H9 (cell line): ENCODE measurements around the gene AGPAT2. TPM values are rescaled to one million over a fixed set of nuclear protein-coding genes. Genes with fewer than 3 reads are reported as not detected.
"Not testable (repeated sequence)": the region's sequence is repeated elsewhere in the genome, so short reads cannot be mapped to it uniquely, and the experiment has no call there.

Experiments used
- DNase-seq: peaks from one replicate; pipeline ENCODE4 v3.0.0-alpha.2; 2017
- H2AFZ ChIP-seq: one replicate; pipeline ENCODE4 v1.6.1; 2013; ENCODE audit warnings: mild to moderate bottlenecking, low read length, control low read depth, moderate library complexity
- H2AK5ac ChIP-seq: 2 replicates; pipeline ENCODE4 v1.6.1; 2013; ENCODE audit warnings: low read length, control low read depth, mixed read lengths; ENCODE audit not compliant: insufficient read length
- H2BK120ac ChIP-seq: one replicate; pipeline ENCODE4 v1.6.1; 2013; ENCODE audit warnings: low read depth, mild to moderate bottlenecking, low read length, control low read depth, inconsistent platforms; ENCODE audit not compliant: poor library complexity, severe bottlenecking
- H2BK12ac ChIP-seq: 2 replicates; pipeline ENCODE4 v1.6.1; 2013; ENCODE audit warnings: low read length, control low read depth, mixed read lengths, low read depth; ENCODE audit not compliant: insufficient read length
- H2BK15ac ChIP-seq: 2 replicates; pipeline ENCODE4 v1.6.1; 2013; ENCODE audit warnings: low read depth, low read length, control low read depth
- H2BK20ac ChIP-seq: one replicate; pipeline ENCODE4 v1.6.1; 2013; ENCODE audit warnings: low read depth, mild to moderate bottlenecking, low read length, control low read depth, inconsistent platforms; ENCODE audit not compliant: poor library complexity, severe bottlenecking
- H2BK5ac ChIP-seq: 2 replicates; pipeline ENCODE4 v1.6.1; 2013; ENCODE audit warnings: low read length, control low read depth, mixed read lengths; ENCODE audit not compliant: insufficient read length
- H3K14ac ChIP-seq: 2 replicates; pipeline ENCODE4 v1.6.1; 2013; ENCODE audit warnings: low read length, control low read depth; ENCODE audit not compliant: insufficient read depth
- H3K18ac ChIP-seq: 2 replicates; pipeline ENCODE4 v1.6.1; 2013; ENCODE audit warnings: low read depth, mild to moderate bottlenecking, mixed read lengths, low read length, control low read depth; ENCODE audit not compliant: insufficient read length
- H3K23ac ChIP-seq: 2 replicates; pipeline ENCODE4 v1.6.1; 2013; ENCODE audit warnings: low read length, control low read depth, mixed read lengths, low read depth; ENCODE audit not compliant: insufficient read length
- H3K23me2 ChIP-seq: 2 replicates; pipeline ENCODE4 v1.6.1; 2013; ENCODE audit warnings: low read depth, mild to moderate bottlenecking, mixed read lengths, low read length, control low read depth; ENCODE audit not compliant: insufficient read length, poor library complexity, severe bottlenecking
- H3K27ac ChIP-seq: 2 replicates; pipeline ENCODE4 v1.5.1; 2013; ENCODE audit warnings: low read length, control low read depth, mixed read lengths, low read depth; ENCODE audit not compliant: insufficient read length
- H3K27me3 ChIP-seq: 2 replicates; pipeline ENCODE4 v1.6.1; 2013; ENCODE audit warnings: low read length, control low read depth, inconsistent platforms; ENCODE audit not compliant: insufficient read depth
- H3K4ac ChIP-seq: 2 replicates; pipeline ENCODE4 v1.6.1; 2013; ENCODE audit warnings: low read depth, mild to moderate bottlenecking, control low read depth, inconsistent platforms, low read length, moderate library complexity
- H3K4me1 ChIP-seq: 2 replicates; pipeline ENCODE4 v1.6.1; 2013; ENCODE audit warnings: low read length, control low read depth, inconsistent platforms; ENCODE audit not compliant: insufficient read depth
- H3K4me2 ChIP-seq: 2 replicates; pipeline ENCODE4 v1.6.1; 2013; ENCODE audit warnings: low read length, control low read depth, mixed read lengths; ENCODE audit not compliant: insufficient read length, insufficient read depth
- H3K56ac ChIP-seq: 2 replicates; pipeline ENCODE4 v1.6.1; 2013; ENCODE audit warnings: low read depth, mild to moderate bottlenecking, mixed read lengths, low read length, control low read depth; ENCODE audit not compliant: insufficient read length
- H3K79me1 ChIP-seq: 2 replicates; pipeline ENCODE4 v1.6.1; 2013; ENCODE audit warnings: low read depth, mild to moderate bottlenecking, moderate library complexity, low read length, control low read depth, inconsistent platforms; ENCODE audit not compliant: insufficient read depth, poor library complexity, severe bottlenecking
- H3K79me2 ChIP-seq: 2 replicates; pipeline ENCODE4 v1.6.1; 2013; ENCODE audit warnings: low read length, control low read depth, inconsistent platforms; ENCODE audit not compliant: insufficient read depth
- H3K9ac ChIP-seq: 2 replicates; pipeline ENCODE4 v1.6.1; 2013; ENCODE audit warnings: low read length, control low read depth, mixed read lengths; ENCODE audit not compliant: insufficient read length; ENCODE audit errors: extremely low read depth
- H3K9me3 ChIP-seq: one replicate; pipeline ENCODE4 v1.6.1; 2013; ENCODE audit warnings: low read depth, low read length, inconsistent platforms; ENCODE audit not compliant: control insufficient read depth
- H3T11ph ChIP-seq: one replicate; pipeline ENCODE4 v1.6.1; 2013; ENCODE audit warnings: mild to moderate bottlenecking, low read length, control low read depth, inconsistent platforms
- H4K20me1 ChIP-seq: one replicate; pipeline ENCODE4 v1.6.1; 2013; ENCODE audit not compliant: control insufficient read depth, insufficient read length, insufficient read depth
- H4K5ac ChIP-seq: 2 replicates; pipeline ENCODE4 v1.6.1; 2013; ENCODE audit warnings: low read depth, mild to moderate bottlenecking, mixed read lengths, low read length, control low read depth; ENCODE audit not compliant: insufficient read length
- H4K8ac ChIP-seq: replicated peaks from 2 replicates; pipeline ENCODE4 v1.6.1; 2013; ENCODE audit warnings: low read length, control low read depth, mixed read lengths, low read depth; ENCODE audit not compliant: insufficient read length
- H4K91ac ChIP-seq: 2 replicates; pipeline ENCODE4 v1.6.1; 2013; ENCODE audit warnings: low read depth, mild to moderate bottlenecking, moderate library complexity, mixed read lengths, low read length, control low read depth; ENCODE audit not compliant: insufficient read length
- H3K27ac Mint-ChIP-seq, 3 experiments: 2 replicates in 2 of 3; 3 replicates in 1 of 3; pipeline ENCODE4 v1.8.0; 2020 to 2021; ENCODE audit warnings: mixed read lengths in 3 of 3, mild to moderate bottlenecking in 1 of 3, moderate library complexity in 1 of 3
- H3K27me3 Mint-ChIP-seq: 2 replicates; pipeline ENCODE4 v1.8.0; 2021; ENCODE audit warnings: low read depth, mild to moderate bottlenecking, moderate library complexity, mixed read lengths
- H3K36me3 Mint-ChIP-seq, 3 experiments: 2 replicates in 2 of 3; 3 replicates in 1 of 3; pipeline ENCODE4 v1.8.0; 2020 to 2021; ENCODE audit warnings: low read depth in 3 of 3, mixed read lengths in 3 of 3; ENCODE audit not compliant: insufficient read depth in 1 of 3
- H3K4me1 Mint-ChIP-seq, 2 experiments: 2 replicates each; pipeline ENCODE4 v1.8.0; 2020; ENCODE audit warnings: mixed read lengths in 2 of 2
- H3K4me3 Mint-ChIP-seq, 2 experiments: 2 replicates in 1 of 2; 3 replicates in 1 of 2; pipeline ENCODE4 v1.8.0; 2020 to 2021; ENCODE audit warnings: mild to moderate bottlenecking in 2 of 2, mixed read lengths in 2 of 2, moderate library complexity in 1 of 2
- H3K9me3 Mint-ChIP-seq, 2 experiments: 2 replicates in 1 of 2; 3 replicates in 1 of 2; pipeline ENCODE4 v1.8.0; 2020; ENCODE audit warnings: mild to moderate bottlenecking in 2 of 2, mixed read lengths in 2 of 2, moderate library complexity in 1 of 2
- WGBS: extraction: QIAGEN DNeasy Blood & Tissue Kit; methylation state at CpG from one replicate; pipeline ENCODE4 v1.1.7; 2013; ENCODE audit warnings: missing lambda C conversion rate, low lambda C conversion rate, mixed read lengths; ENCODE audit not compliant: insufficient read length; ENCODE audit errors: extremely low coverage; 5-methylcytosine and 5-hydroxymethylcytosine counted together
- total RNA-seq: library from RNA; stranded (reverse); gene quantifications from 2 replicates; pipeline ENCODE4 v1.2.1, GENCODE V29; 2021
- TF ChIP-seq, protein P1 (sequence below): fragments of 200-600 bp; sonication (generic); conservative IDR thresholded peaks from 3 replicates; pipeline ENCODE4 v1.8.0; 2021; ENCODE audit warnings: antibody characterized with exemption, mild to moderate bottlenecking

Gene AGPAT2
- total RNA-seq, 1 experiment from 2014 or later = 29.7 TPM

DNA sequence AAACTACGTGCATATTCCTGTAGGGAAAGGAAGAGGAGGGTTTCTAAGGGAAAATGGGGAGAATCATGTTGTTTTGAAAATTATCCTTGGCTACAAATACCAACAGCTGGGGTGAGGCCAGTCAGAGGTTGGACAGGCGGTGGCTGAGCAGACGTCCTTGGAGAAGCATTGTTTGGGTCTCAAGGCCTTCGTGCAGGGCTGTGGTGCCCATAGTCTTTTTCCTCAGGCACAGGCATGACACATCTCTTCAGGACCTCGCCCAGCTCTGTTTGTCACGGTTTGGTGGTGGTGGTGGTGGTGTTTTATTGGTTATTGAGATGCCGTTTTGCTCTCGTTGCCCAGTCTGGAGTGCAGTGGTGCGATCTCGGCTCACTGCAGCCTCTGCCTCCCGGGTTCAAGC is 52.4 kb downstream of the AGPAT2 start:
- TF ChIP-seq, protein P1, sequence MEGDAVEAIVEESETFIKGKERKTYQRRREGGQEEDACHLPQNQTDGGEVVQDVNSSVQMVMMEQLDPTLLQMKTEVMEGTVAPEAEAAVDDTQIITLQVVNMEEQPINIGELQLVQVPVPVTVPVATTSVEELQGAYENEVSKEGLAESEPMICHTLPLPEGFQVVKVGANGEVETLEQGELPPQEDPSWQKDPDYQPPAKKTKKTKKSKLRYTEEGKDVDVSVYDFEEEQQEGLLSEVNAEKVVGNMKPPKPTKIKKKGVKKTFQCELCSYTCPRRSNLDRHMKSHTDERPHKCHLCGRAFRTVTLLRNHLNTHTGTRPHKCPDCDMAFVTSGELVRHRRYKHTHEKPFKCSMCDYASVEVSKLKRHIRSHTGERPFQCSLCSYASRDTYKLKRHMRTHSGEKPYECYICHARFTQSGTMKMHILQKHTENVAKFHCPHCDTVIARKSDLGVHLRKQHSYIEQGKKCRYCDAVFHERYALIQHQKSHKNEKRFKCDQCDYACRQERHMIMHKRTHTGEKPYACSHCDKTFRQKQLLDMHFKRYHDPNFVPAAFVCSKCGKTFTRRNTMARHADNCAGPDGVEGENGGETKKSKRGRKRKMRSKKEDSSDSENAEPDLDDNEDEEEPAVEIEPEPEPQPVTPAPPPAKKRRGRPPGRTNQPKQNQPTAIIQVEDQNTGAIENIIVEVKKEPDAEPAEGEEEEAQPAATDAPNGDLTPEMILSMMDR = no peak
- no peak overlapping the region for H3K9ac ChIP-seq
- no peak for DNase-seq
- H3K14ac ChIP-seq = no peak overlapping the region
- no peak overlapping the region for H2BK120ac ChIP-seq
- no peak overlapping the region for H2AFZ ChIP-seq
- no peak overlapping the region for H2BK15ac ChIP-seq
- Mint-ChIP-seq H3K36me3 (no peaks in the 10 kb centered on the region; a peak in 1 of 7 replicates), H3K27ac (no peak overlapping the region; a peak in 1 of 7 replicates), H3K27me3 (peaks cover 6% of the 10 kb centered on the region), H3K9me3 (no peaks in the 10 kb centered on the region), H3K4me1 (0 out of 4 replicates have a peak, but pooled peaks cover 0 to 2% of the 10 kb centered on the region in 2 experiments), H3K4me3 (no peak overlapping the region)
- H4K8ac ChIP-seq = no peak overlapping the region
- no peak overlapping the region for H3K4me2 ChIP-seq
- no peaks in the 10 kb centered on the region for H3K9me3 ChIP-seq
- no peak overlapping the region for H3T11ph ChIP-seq
- H2BK12ac ChIP-seq = no peak overlapping the region
- no peaks in the 10 kb centered on the region for H3K79me1 ChIP-seq
- no peak overlapping the region for H3K23ac ChIP-seq
- no peak overlapping the region for H3K18ac ChIP-seq
- no peak overlapping the region for H4K91ac ChIP-seq
- no peak overlapping the region for H3K56ac ChIP-seq
- no peaks in the 10 kb centered on the region for H3K27me3 ChIP-seq
- no peak overlapping the region for H2BK20ac ChIP-seq
- H3K4me1 ChIP-seq = no peaks in the 10 kb centered on the region
- no peak overlapping the region for H2AK5ac ChIP-seq
- no peak overlapping the region for H4K5ac ChIP-seq
- no peaks in the 10 kb centered on the region for H3K79me2 ChIP-seq
- H3K23me2 ChIP-seq = no peaks in the 10 kb centered on the region
- no peak overlapping the region for H2BK5ac ChIP-seq
- H3K27ac ChIP-seq = no peak overlapping the region
- no peak overlapping the region for H3K4ac ChIP-seq
- no CpG with 5 or more reads among the region's 11 CpGs for WGBS
- H4K20me1 ChIP-seq = peaks cover 7% of the 10 kb centered on the region

DNA sequence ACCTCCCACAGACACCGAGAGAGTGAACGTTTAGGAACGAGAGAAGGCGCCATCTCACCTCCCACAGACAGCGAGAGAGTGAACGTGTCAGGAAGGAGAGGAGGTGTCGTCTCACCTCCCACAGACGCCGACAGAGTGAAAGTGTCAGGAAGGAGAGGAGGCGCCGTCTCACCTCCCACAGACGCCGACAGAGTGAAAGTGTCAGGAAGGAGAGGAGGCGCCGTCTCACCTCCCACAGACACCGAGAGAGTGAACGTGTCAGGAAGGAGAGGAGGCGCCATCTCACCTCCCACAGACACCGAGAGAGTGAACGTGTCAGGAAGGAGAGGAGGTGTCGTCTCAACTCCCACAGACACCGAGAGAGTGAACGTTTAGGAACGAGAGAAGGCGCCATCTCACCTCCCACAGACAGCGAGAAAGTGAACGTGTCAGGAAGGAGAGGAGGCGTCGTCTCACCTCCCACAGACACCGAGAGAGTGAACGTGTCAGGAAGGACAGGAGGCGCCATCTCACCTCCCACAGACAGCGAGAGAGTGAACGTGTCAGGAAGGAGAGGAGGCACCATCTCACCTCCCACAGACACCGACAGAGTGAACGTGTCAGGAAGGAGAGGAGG is 54.7 kb downstream of the AGPAT2 start:
- H2BK5ac ChIP-seq, H3K36me3 Mint-ChIP-seq, H3K23ac ChIP-seq, H3K14ac ChIP-seq, H3K79me1 ChIP-seq, H3K18ac ChIP-seq, H3K4me1 ChIP-seq, H2AK5ac ChIP-seq, H3K4me1 Mint-ChIP-seq, H3K56ac ChIP-seq, H3K9ac ChIP-seq, H3K27me3 ChIP-seq, H2BK12ac ChIP-seq, H3K4me3 Mint-ChIP-seq, DNase-seq, H3T11ph ChIP-seq, H3K4ac ChIP-seq, H3K27ac Mint-ChIP-seq, H2BK120ac ChIP-seq, H4K5ac ChIP-seq, H4K8ac ChIP-seq, H2BK20ac ChIP-seq, H3K9me3 Mint-ChIP-seq, H3K9me3 ChIP-seq, H3K27me3 Mint-ChIP-seq, H3K27ac ChIP-seq, H2BK15ac ChIP-seq, H4K91ac ChIP-seq, H3K4me2 ChIP-seq, H3K23me2 ChIP-seq, H4K20me1 ChIP-seq, H3K79me2 ChIP-seq, H2AFZ ChIP-seq: not testable (repeated sequence)
- WGBS = no CpG with 5 or more reads among the region's 36 CpGs
